H9 (cell line): ENCODE measurements around the gene GLT8D1. TPM values are rescaled to one million over a fixed set of nuclear protein-coding genes. Genes with fewer than 3 reads are reported as not detected.

ENCODE experiments used
- DNase-seq: peaks from one replicate; pipeline ENCODE4 v3.0.0-alpha.2; 2017
- H2AFZ ChIP-seq: one replicate; pipeline ENCODE4 v1.6.1; 2013; ENCODE audit warnings: mild to moderate bottlenecking, low read length, control low read depth, moderate library complexity
- H2AK5ac ChIP-seq: 2 replicates; pipeline ENCODE4 v1.6.1; 2013; ENCODE audit warnings: low read length, control low read depth, mixed read lengths; ENCODE audit not compliant: insufficient read length
- H2BK120ac ChIP-seq: one replicate; pipeline ENCODE4 v1.6.1; 2013; ENCODE audit warnings: low read depth, mild to moderate bottlenecking, low read length, control low read depth, inconsistent platforms; ENCODE audit not compliant: poor library complexity, severe bottlenecking
- H2BK12ac ChIP-seq: 2 replicates; pipeline ENCODE4 v1.6.1; 2013; ENCODE audit warnings: low read length, control low read depth, mixed read lengths, low read depth; ENCODE audit not compliant: insufficient read length
- H2BK15ac ChIP-seq: 2 replicates; pipeline ENCODE4 v1.6.1; 2013; ENCODE audit warnings: low read depth, low read length, control low read depth
- H2BK20ac ChIP-seq: one replicate; pipeline ENCODE4 v1.6.1; 2013; ENCODE audit warnings: low read depth, mild to moderate bottlenecking, low read length, control low read depth, inconsistent platforms; ENCODE audit not compliant: poor library complexity, severe bottlenecking
- H2BK5ac ChIP-seq: 2 replicates; pipeline ENCODE4 v1.6.1; 2013; ENCODE audit warnings: low read length, control low read depth, mixed read lengths; ENCODE audit not compliant: insufficient read length
- H3K14ac ChIP-seq: 2 replicates; pipeline ENCODE4 v1.6.1; 2013; ENCODE audit warnings: low read length, control low read depth; ENCODE audit not compliant: insufficient read depth
- H3K18ac ChIP-seq: 2 replicates; pipeline ENCODE4 v1.6.1; 2013; ENCODE audit warnings: low read depth, mild to moderate bottlenecking, mixed read lengths, low read length, control low read depth; ENCODE audit not compliant: insufficient read length
- H3K23ac ChIP-seq: 2 replicates; pipeline ENCODE4 v1.6.1; 2013; ENCODE audit warnings: low read length, control low read depth, mixed read lengths, low read depth; ENCODE audit not compliant: insufficient read length
- H3K23me2 ChIP-seq: 2 replicates; pipeline ENCODE4 v1.6.1; 2013; ENCODE audit warnings: low read depth, mild to moderate bottlenecking, mixed read lengths, low read length, control low read depth; ENCODE audit not compliant: insufficient read length, poor library complexity, severe bottlenecking
- H3K27ac ChIP-seq: 2 replicates; pipeline ENCODE4 v1.5.1; 2013; ENCODE audit warnings: low read length, control low read depth, mixed read lengths, low read depth; ENCODE audit not compliant: insufficient read length
- H3K27me3 ChIP-seq: 2 replicates; pipeline ENCODE4 v1.6.1; 2013; ENCODE audit warnings: low read length, control low read depth, inconsistent platforms; ENCODE audit not compliant: insufficient read depth
- H3K4ac ChIP-seq: 2 replicates; pipeline ENCODE4 v1.6.1; 2013; ENCODE audit warnings: low read depth, mild to moderate bottlenecking, control low read depth, inconsistent platforms, low read length, moderate library complexity
- H3K4me1 ChIP-seq: 2 replicates; pipeline ENCODE4 v1.6.1; 2013; ENCODE audit warnings: low read length, control low read depth, inconsistent platforms; ENCODE audit not compliant: insufficient read depth
- H3K4me2 ChIP-seq: 2 replicates; pipeline ENCODE4 v1.6.1; 2013; ENCODE audit warnings: low read length, control low read depth, mixed read lengths; ENCODE audit not compliant: insufficient read length, insufficient read depth
- H3K56ac ChIP-seq: 2 replicates; pipeline ENCODE4 v1.6.1; 2013; ENCODE audit warnings: low read depth, mild to moderate bottlenecking, mixed read lengths, low read length, control low read depth; ENCODE audit not compliant: insufficient read length
- H3K79me1 ChIP-seq: 2 replicates; pipeline ENCODE4 v1.6.1; 2013; ENCODE audit warnings: low read depth, mild to moderate bottlenecking, moderate library complexity, low read length, control low read depth, inconsistent platforms; ENCODE audit not compliant: insufficient read depth, poor library complexity, severe bottlenecking
- H3K79me2 ChIP-seq: 2 replicates; pipeline ENCODE4 v1.6.1; 2013; ENCODE audit warnings: low read length, control low read depth, inconsistent platforms; ENCODE audit not compliant: insufficient read depth
- H3K9ac ChIP-seq: 2 replicates; pipeline ENCODE4 v1.6.1; 2013; ENCODE audit warnings: low read length, control low read depth, mixed read lengths; ENCODE audit not compliant: insufficient read length; ENCODE audit errors: extremely low read depth
- H3K9me3 ChIP-seq: one replicate; pipeline ENCODE4 v1.6.1; 2013; ENCODE audit warnings: low read depth, low read length, inconsistent platforms; ENCODE audit not compliant: control insufficient read depth
- H3T11ph ChIP-seq: one replicate; pipeline ENCODE4 v1.6.1; 2013; ENCODE audit warnings: mild to moderate bottlenecking, low read length, control low read depth, inconsistent platforms
- H4K20me1 ChIP-seq: one replicate; pipeline ENCODE4 v1.6.1; 2013; ENCODE audit not compliant: control insufficient read depth, insufficient read length, insufficient read depth
- H4K5ac ChIP-seq: 2 replicates; pipeline ENCODE4 v1.6.1; 2013; ENCODE audit warnings: low read depth, mild to moderate bottlenecking, mixed read lengths, low read length, control low read depth; ENCODE audit not compliant: insufficient read length
- H4K8ac ChIP-seq: replicated peaks from 2 replicates; pipeline ENCODE4 v1.6.1; 2013; ENCODE audit warnings: low read length, control low read depth, mixed read lengths, low read depth; ENCODE audit not compliant: insufficient read length
- H4K91ac ChIP-seq: 2 replicates; pipeline ENCODE4 v1.6.1; 2013; ENCODE audit warnings: low read depth, mild to moderate bottlenecking, moderate library complexity, mixed read lengths, low read length, control low read depth; ENCODE audit not compliant: insufficient read length
- H3K27ac Mint-ChIP-seq, 3 experiments: 2 replicates in 2 of 3; 3 replicates in 1 of 3; pipeline ENCODE4 v1.8.0; 2020 to 2021; ENCODE audit warnings: mixed read lengths in 3 of 3, mild to moderate bottlenecking in 1 of 3, moderate library complexity in 1 of 3
- H3K27me3 Mint-ChIP-seq: 2 replicates; pipeline ENCODE4 v1.8.0; 2021; ENCODE audit warnings: low read depth, mild to moderate bottlenecking, moderate library complexity, mixed read lengths
- H3K36me3 Mint-ChIP-seq, 3 experiments: 2 replicates in 2 of 3; 3 replicates in 1 of 3; pipeline ENCODE4 v1.8.0; 2020 to 2021; ENCODE audit warnings: low read depth in 3 of 3, mixed read lengths in 3 of 3; ENCODE audit not compliant: insufficient read depth in 1 of 3
- H3K4me1 Mint-ChIP-seq, 2 experiments: 2 replicates each; pipeline ENCODE4 v1.8.0; 2020; ENCODE audit warnings: mixed read lengths in 2 of 2
- H3K4me3 Mint-ChIP-seq, 2 experiments: 2 replicates in 1 of 2; 3 replicates in 1 of 2; pipeline ENCODE4 v1.8.0; 2020 to 2021; ENCODE audit warnings: mild to moderate bottlenecking in 2 of 2, mixed read lengths in 2 of 2, moderate library complexity in 1 of 2
- H3K9me3 Mint-ChIP-seq, 2 experiments: 2 replicates in 1 of 2; 3 replicates in 1 of 2; pipeline ENCODE4 v1.8.0; 2020; ENCODE audit warnings: mild to moderate bottlenecking in 2 of 2, mixed read lengths in 2 of 2, moderate library complexity in 1 of 2
- CTCF ChIP-seq: fragments of 200-600 bp; sonication (generic); conservative IDR thresholded peaks from 3 replicates; pipeline ENCODE4 v1.8.0; 2021; ENCODE audit warnings: antibody characterized with exemption, mild to moderate bottlenecking
- WGBS: extraction: QIAGEN DNeasy Blood & Tissue Kit; methylation state at CpG from one replicate; pipeline ENCODE4 v1.1.7; 2013; ENCODE audit warnings: missing lambda C conversion rate, low lambda C conversion rate, mixed read lengths; ENCODE audit not compliant: insufficient read length; ENCODE audit errors: extremely low coverage; 5-methylcytosine and 5-hydroxymethylcytosine counted together
- total RNA-seq: library from RNA; stranded (reverse); gene quantifications from 2 replicates; pipeline ENCODE4 v1.2.1, GENCODE V29; 2021

GLT8D1 gene
- total RNA-seq, 1 experiment from 2014 or later, result 39.3 TPM

DNA sequence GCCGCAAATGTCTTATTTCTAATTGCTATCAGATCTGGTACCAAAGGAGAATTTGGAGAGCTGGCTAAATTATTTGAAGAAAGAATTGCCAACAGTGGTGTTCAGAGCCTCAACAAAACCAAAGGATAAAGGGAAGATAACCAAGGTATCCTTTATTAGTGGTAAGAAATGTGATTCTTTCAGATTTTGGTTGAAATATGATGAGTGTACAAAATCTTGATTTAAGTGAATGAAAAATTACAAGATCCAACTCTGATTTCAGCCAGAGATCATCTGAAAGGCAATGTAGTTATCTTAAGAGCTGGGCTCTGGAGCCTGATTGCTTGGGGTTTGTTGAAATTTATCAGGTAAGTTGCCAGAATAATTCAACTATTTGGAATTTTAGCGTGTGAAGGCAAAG lies 15.0 kb downstream of the GLT8D1 start:
- Histone ChIP-seq H3K4ac (no peak overlapping the region), H3K56ac (no peak overlapping the region), H3K27me3 (no peaks in the 10 kb centered on the region), H3K9me3 (no peaks in the 10 kb centered on the region), H3K4me2 (no peak overlapping the region), H3K23ac (no peak overlapping the region), H2AFZ (no peak overlapping the region), H2BK12ac (no peak overlapping the region), H2BK20ac (no peak overlapping the region), H2BK15ac (no peak overlapping the region), H4K91ac (no peak overlapping the region), H2BK120ac (no peak overlapping the region), H3K9ac (no peak overlapping the region), H4K8ac (no peak overlapping the region), H4K5ac (no peak overlapping the region), H3K79me1 (peaks cover 16% of the 10 kb centered on the region), H3K27ac (no peak overlapping the region), H3K14ac (no peak overlapping the region), H3K79me2 (peaks cover 12% of the 10 kb centered on the region; the same call in 1 of the 2 replicates), H2AK5ac (no peak overlapping the region), H3K23me2 (peaks cover 3% of the 10 kb centered on the region), H2BK5ac (no peak overlapping the region), H3K18ac (no peak overlapping the region), H3T11ph (no peak overlapping the region), H4K20me1 (no peaks in the 10 kb centered on the region), H3K4me1 (no peaks in the 10 kb centered on the region)
- peak overlapping the region in 2 of 3 experiments; percentile 36 to 41; a peak in 1 of 7 replicates for H3K27ac Mint-ChIP-seq
- no peak overlapping the region; a peak in 1 of 5 replicates for H3K4me3 Mint-ChIP-seq
- no peak for TF ChIP-seq CTCF
- no peaks in the 10 kb centered on the region for H3K9me3 Mint-ChIP-seq
- H3K36me3 Mint-ChIP-seq, result peaks cover 79 to 98% (median 95%) of the 10 kb centered on the region in 3 experiments
- no CpG with 5 or more reads among the region's 2 CpGs for WGBS
- peaks cover 3% of the 10 kb centered on the region; the same call in 1 of the 2 replicates for H3K27me3 Mint-ChIP-seq
- peaks cover 7 to 10% of the 10 kb centered on the region in 2 experiments; a peak in 2 of 4 replicates for H3K4me1 Mint-ChIP-seq
- DNase-seq, result no peak
